Liver (tissue), 9 donors: ENCODE measurements around the gene APP. TPM values are rescaled to one million over a fixed set of nuclear protein-coding genes. Genes with fewer than 3 reads are reported as not detected.

Experiments used
- DNase-seq: peaks from one replicate; pipeline ENCODE4 v3.0.0-alpha.2; 2017; ENCODE audit warnings: low spot score
- H3K27ac ChIP-seq, 2 donors: one replicate each; pipeline ENCODE4 v1.7.0; 2013; ENCODE audit warnings: inconsistent platforms in 2 of 2, low read length in 2 of 2, control low read depth in 1 of 2, low read depth in 1 of 2, mild to moderate bottlenecking in 1 of 2
- H3K27me3 ChIP-seq, 4 donors: one replicate each; pipeline versions ENCODE4 v1.6.1 to v1.7.0; 2013; ENCODE audit warnings: low read length in 3 of 4, inconsistent platforms in 1 of 4, mild to moderate bottlenecking in 1 of 4, moderate library complexity in 1 of 4; ENCODE audit not compliant: control insufficient read depth in 4 of 4, insufficient read depth in 4 of 4
- H3K36me3 ChIP-seq, 4 donors: one replicate each; pipeline versions ENCODE4 v1.6.1 to v1.7.0; 2013; ENCODE audit warnings: low read length in 3 of 4, mild to moderate bottlenecking in 3 of 4, low read depth in 1 of 4, moderate library complexity in 1 of 4; ENCODE audit not compliant: control insufficient read depth in 4 of 4, insufficient read depth in 3 of 4
- H3K4me1 ChIP-seq, 4 donors: one replicate each; pipeline versions ENCODE4 v1.6.1 to v1.7.0; 2013; ENCODE audit warnings: low read length in 3 of 4, mild to moderate bottlenecking in 3 of 4, moderate library complexity in 1 of 4; ENCODE audit not compliant: control insufficient read depth in 4 of 4, insufficient read depth in 4 of 4
- H3K4me3 ChIP-seq, 3 donors: one replicate each; pipeline versions ENCODE4 v1.6.1 to v1.7.0; 2013; ENCODE audit warnings: low read length in 3 of 3, control low read depth in 1 of 3, low read depth in 1 of 3, mild to moderate bottlenecking in 1 of 3
- H3K9ac ChIP-seq, 2 donors: one replicate each; pipeline ENCODE4 v1.7.0; 2013; ENCODE audit warnings: low read length in 2 of 2, mild to moderate bottlenecking in 2 of 2, moderate library complexity in 2 of 2, control low read depth in 1 of 2, low read depth in 1 of 2
- H3K9me3 ChIP-seq, 4 donors: one replicate each; pipeline versions ENCODE4 v1.6.1 to v1.7.0; 2013; ENCODE audit warnings: low read length in 3 of 4; ENCODE audit not compliant: control insufficient read depth in 4 of 4
- ATF3 ChIP-seq: IDR thresholded peaks from 2 replicates; pipeline ENCODE4 v1.6.1; 2016; ENCODE audit warnings: antibody characterized with exemption
- EGR1 ChIP-seq, 2 donors: IDR thresholded peaks; 2 replicates each; pipeline ENCODE4 v1.6.1; 2016 to 2018; ENCODE audit warnings: antibody characterized with exemption in 2 of 2, low read depth in 2 of 2
- FOXA1 ChIP-seq: IDR thresholded peaks from 2 replicates; pipeline ENCODE4 v1.6.1; 2016; ENCODE audit warnings: antibody characterized with exemption
- FOXA2 ChIP-seq: IDR thresholded peaks from 2 replicates; pipeline ENCODE4 v1.6.1; 2016; ENCODE audit warnings: antibody characterized with exemption
- GABPA ChIP-seq, 2 donors: IDR thresholded peaks in 1 of 2; conservative IDR thresholded peaks in 1 of 2; 2 replicates each; pipeline ENCODE4 v1.6.1; 2016; ENCODE audit warnings: antibody characterized with exemption in 2 of 2, mild to moderate bottlenecking in 1 of 2, moderate library complexity in 1 of 2
- HNF4A ChIP-seq, 2 donors: conservative IDR thresholded peaks; 2 replicates each; pipeline ENCODE4 v1.6.1; 2016; ENCODE audit warnings: antibody characterized with exemption in 2 of 2, mild to moderate bottlenecking in 2 of 2
- HNF4G ChIP-seq: IDR thresholded peaks from 2 replicates; pipeline ENCODE4 v1.6.1; 2016; ENCODE audit warnings: antibody characterized with exemption
- JUND ChIP-seq, 2 donors: IDR thresholded peaks; 2 replicates each; pipeline ENCODE4 v1.6.1; 2016; ENCODE audit warnings: antibody characterized with exemption in 2 of 2
- NR2F2 ChIP-seq: IDR thresholded peaks from 2 replicates; pipeline ENCODE4 v1.6.1; 2016; ENCODE audit warnings: antibody characterized with exemption
- RAD21 ChIP-seq, 2 donors: IDR thresholded peaks; 2 replicates each; pipeline ENCODE4 v1.6.1; 2016; ENCODE audit warnings: antibody characterized with exemption in 2 of 2, mild to moderate bottlenecking in 2 of 2
- RXRA ChIP-seq, 2 donors: IDR thresholded peaks; 2 replicates each; pipeline ENCODE4 v1.6.1; 2017 to 2018; ENCODE audit warnings: antibody characterized with exemption in 2 of 2, mild to moderate bottlenecking in 1 of 2
- SP1 ChIP-seq: IDR thresholded peaks from 2 replicates; pipeline ENCODE4 v1.6.1; 2018; ENCODE audit warnings: antibody characterized with exemption, mild to moderate bottlenecking
- TAF1 ChIP-seq: conservative IDR thresholded peaks from 2 replicates; pipeline ENCODE4 v1.6.1; 2016; ENCODE audit warnings: antibody characterized with exemption, mild to moderate bottlenecking
- YY1 ChIP-seq: IDR thresholded peaks from 2 replicates; pipeline ENCODE4 v1.6.1; 2016; ENCODE audit warnings: antibody characterized with exemption, mild to moderate bottlenecking
- ZBTB33 ChIP-seq: IDR thresholded peaks from 2 replicates; pipeline ENCODE4 v1.6.1; 2016; ENCODE audit warnings: antibody characterized with exemption
- WGBS: extraction: QIAGEN DNeasy Blood & Tissue Kit; methylation state at CpG from one replicate; pipeline ENCODE4 v1.1.7; 2013; 5-methylcytosine and 5-hydroxymethylcytosine counted together
- polyA plus RNA-seq, 2 donors: library from polyadenylated mRNA; stranded (reverse) in 1 of 2; unstranded in 1 of 2; fragments of 200-250 nt in 1 of 2; fragments of >200 nt in 1 of 2; fragmentation: Nextera tagmentation in 1 of 2; extraction: Ambion mirVana in 1 of 2; gene quantifications; one replicate each; pipeline versions ENCODE4 v1.2.1 to v1.2.3, GENCODE V29; 2013 to 2015
- total RNA-seq, 2 donors: library from RNA; depleted of rRNA; stranded (reverse); fragments of >200 nt; gene quantifications; one replicate each; pipeline ENCODE4 v1.2.3, GENCODE V29; 2014
- TF ChIP-seq, protein P1 (sequence below): IDR thresholded peaks from 2 replicates; pipeline ENCODE4 v1.6.1; 2016; ENCODE audit warnings: antibody characterized with exemption
- TF ChIP-seq, protein P2 (sequence below): IDR thresholded peaks from 2 replicates; pipeline ENCODE4 v1.6.1; 2016; ENCODE audit warnings: antibody characterized with exemption, mild to moderate bottlenecking
- TF ChIP-seq, protein P3 (sequence below): fragments of 150-350 bp; IDR thresholded peaks from 2 replicates; pipeline ENCODE4 v1.5.1; 2017; ENCODE audit warnings: improper control_type of control experiment, low read depth, low read length; ENCODE audit not compliant: missing input control
- donor health status: healthy.
- donor health status: healthy.
- donor health status: healthy.
- donor health status: healthy.
- donor health status: healthy.

APP gene
- total and polyA plus RNA-seq, 4 donors = 24.9 to 201 (median 111) TPM

- TF ChIP-seq ZBTB33 (no peak), NR2F2 (no peak)
Measured at GRCh38 chr21:25936776-25937175, 233.8 kb downstream of the APP start (continued).

- Histone ChIP-seq H3K4me1 (peaks cover 0 to 9% (median 3%) of the 10 kb centered on the region in 4 donors), H3K36me3 (peaks cover 0 to 2% (median 0%) of the 10 kb centered on the region in 4 donors)
- no peak for DNase-seq
Measured at GRCh38 chr21:25934771-25935224, 235.8 kb downstream of the APP start.

More at GRCh38 chr21:25934771-25935224, 235.8 kb downstream of the APP start:
- no peaks in the 10 kb centered on the region for H3K27me3 ChIP-seq
- no peak overlapping the region for H3K9ac ChIP-seq
- H3K4me3 ChIP-seq = no peak overlapping the region
- 38% methylated on average over 4 of the region's 4 CpGs for WGBS
- no peaks in the 10 kb centered on the region for H3K9me3 ChIP-seq
- TF ChIP-seq, protein P1, sequence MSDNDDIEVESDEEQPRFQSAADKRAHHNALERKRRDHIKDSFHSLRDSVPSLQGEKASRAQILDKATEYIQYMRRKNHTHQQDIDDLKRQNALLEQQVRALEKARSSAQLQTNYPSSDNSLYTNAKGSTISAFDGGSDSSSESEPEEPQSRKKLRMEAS = peak; percentile 97
- TF ChIP-seq ATF3 (peak; percentile 87), YY1 (peak; percentile 76), HNF4A (conservative IDR thresholded peaks at IDR 0.05) (peak; percentile 76 to 84), RXRA (IDR thresholded peaks at IDR 0.05) (peak; percentile 81 to 94), SP1 (peak; percentile 86), JUND (IDR thresholded peaks at IDR 0.05) (peak; percentile 89 to 93), GABPA (IDR thresholded peaks at IDR 0.05 in 1 of 2, conservative IDR thresholded peaks at IDR 0.05 in 1 of 2) (peak; percentile 33 to 81), FOXA2 (peak; percentile 97), RAD21 (IDR thresholded peaks at IDR 0.05) (peak; percentile 59 to 60), TAF1 (no peak), HNF4G (peak; percentile 24), FOXA1 (peak; percentile 93), ZBTB33 (peak; percentile 68), EGR1 (IDR thresholded peaks at IDR 0.05; ENCODE audit: low read depth in 2 of 2) (peak; percentile 71 to 95), NR2F2 (peak; percentile 95)
- TF ChIP-seq, protein P2, sequence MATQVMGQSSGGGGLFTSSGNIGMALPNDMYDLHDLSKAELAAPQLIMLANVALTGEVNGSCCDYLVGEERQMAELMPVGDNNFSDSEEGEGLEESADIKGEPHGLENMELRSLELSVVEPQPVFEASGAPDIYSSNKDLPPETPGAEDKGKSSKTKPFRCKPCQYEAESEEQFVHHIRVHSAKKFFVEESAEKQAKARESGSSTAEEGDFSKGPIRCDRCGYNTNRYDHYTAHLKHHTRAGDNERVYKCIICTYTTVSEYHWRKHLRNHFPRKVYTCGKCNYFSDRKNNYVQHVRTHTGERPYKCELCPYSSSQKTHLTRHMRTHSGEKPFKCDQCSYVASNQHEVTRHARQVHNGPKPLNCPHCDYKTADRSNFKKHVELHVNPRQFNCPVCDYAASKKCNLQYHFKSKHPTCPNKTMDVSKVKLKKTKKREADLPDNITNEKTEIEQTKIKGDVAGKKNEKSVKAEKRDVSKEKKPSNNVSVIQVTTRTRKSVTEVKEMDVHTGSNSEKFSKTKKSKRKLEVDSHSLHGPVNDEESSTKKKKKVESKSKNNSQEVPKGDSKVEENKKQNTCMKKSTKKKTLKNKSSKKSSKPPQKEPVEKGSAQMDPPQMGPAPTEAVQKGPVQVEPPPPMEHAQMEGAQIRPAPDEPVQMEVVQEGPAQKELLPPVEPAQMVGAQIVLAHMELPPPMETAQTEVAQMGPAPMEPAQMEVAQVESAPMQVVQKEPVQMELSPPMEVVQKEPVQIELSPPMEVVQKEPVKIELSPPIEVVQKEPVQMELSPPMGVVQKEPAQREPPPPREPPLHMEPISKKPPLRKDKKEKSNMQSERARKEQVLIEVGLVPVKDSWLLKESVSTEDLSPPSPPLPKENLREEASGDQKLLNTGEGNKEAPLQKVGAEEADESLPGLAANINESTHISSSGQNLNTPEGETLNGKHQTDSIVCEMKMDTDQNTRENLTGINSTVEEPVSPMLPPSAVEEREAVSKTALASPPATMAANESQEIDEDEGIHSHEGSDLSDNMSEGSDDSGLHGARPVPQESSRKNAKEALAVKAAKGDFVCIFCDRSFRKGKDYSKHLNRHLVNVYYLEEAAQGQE = peak; percentile 63
- TF ChIP-seq, protein P3, sequence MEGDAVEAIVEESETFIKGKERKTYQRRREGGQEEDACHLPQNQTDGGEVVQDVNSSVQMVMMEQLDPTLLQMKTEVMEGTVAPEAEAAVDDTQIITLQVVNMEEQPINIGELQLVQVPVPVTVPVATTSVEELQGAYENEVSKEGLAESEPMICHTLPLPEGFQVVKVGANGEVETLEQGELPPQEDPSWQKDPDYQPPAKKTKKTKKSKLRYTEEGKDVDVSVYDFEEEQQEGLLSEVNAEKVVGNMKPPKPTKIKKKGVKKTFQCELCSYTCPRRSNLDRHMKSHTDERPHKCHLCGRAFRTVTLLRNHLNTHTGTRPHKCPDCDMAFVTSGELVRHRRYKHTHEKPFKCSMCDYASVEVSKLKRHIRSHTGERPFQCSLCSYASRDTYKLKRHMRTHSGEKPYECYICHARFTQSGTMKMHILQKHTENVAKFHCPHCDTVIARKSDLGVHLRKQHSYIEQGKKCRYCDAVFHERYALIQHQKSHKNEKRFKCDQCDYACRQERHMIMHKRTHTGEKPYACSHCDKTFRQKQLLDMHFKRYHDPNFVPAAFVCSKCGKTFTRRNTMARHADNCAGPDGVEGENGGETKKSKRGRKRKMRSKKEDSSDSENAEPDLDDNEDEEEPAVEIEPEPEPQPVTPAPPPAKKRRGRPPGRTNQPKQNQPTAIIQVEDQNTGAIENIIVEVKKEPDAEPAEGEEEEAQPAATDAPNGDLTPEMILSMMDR = no peak
- peak overlapping the region; percentile 86 for H3K27ac ChIP-seq
